NB4 (cell line): ENCODE measurements around the gene ABCB9.
A peak's percentile ranks its signal among the peaks of the same experiment; 100 is the strongest.
"Not testable (repeated sequence)": the region's sequence is repeated elsewhere in the genome, so short reads cannot be mapped to it uniquely, and the experiment has no call there.

Source experiments
- DNase-seq: peaks from one replicate; pipeline ENCODE4 v3.0.0; 2010; ENCODE audit warnings: low read depth
- H3K4me3 ChIP-seq: one replicate; pipeline ENCODE4 v1.5.1; 2011; ENCODE audit warnings: mild to moderate bottlenecking, low read depth, low read length, moderate library complexity
- CTCF ChIP-seq: IDR thresholded peaks from one replicate; pipeline ENCODE4 v1.5.1; 2012; ENCODE audit warnings: low read depth, low read length
- MYC ChIP-seq: IDR thresholded peaks from 2 replicates; pipeline ENCODE4 v1.6.1; 2011; ENCODE audit warnings: low read depth, low read length
- POLR2A ChIP-seq: IDR thresholded peaks from 2 replicates; pipeline ENCODE4 v1.6.1; 2011; ENCODE audit warnings: mild to moderate bottlenecking; ENCODE audit not compliant: insufficient read length; ENCODE audit errors: extremely low read depth
- TF ChIP-seq, protein P1 (sequence below): IDR thresholded peaks from 2 replicates; pipeline ENCODE4 v1.6.1; 2011; ENCODE audit warnings: low read depth, low read length

Gene ABCB9

DNA sequence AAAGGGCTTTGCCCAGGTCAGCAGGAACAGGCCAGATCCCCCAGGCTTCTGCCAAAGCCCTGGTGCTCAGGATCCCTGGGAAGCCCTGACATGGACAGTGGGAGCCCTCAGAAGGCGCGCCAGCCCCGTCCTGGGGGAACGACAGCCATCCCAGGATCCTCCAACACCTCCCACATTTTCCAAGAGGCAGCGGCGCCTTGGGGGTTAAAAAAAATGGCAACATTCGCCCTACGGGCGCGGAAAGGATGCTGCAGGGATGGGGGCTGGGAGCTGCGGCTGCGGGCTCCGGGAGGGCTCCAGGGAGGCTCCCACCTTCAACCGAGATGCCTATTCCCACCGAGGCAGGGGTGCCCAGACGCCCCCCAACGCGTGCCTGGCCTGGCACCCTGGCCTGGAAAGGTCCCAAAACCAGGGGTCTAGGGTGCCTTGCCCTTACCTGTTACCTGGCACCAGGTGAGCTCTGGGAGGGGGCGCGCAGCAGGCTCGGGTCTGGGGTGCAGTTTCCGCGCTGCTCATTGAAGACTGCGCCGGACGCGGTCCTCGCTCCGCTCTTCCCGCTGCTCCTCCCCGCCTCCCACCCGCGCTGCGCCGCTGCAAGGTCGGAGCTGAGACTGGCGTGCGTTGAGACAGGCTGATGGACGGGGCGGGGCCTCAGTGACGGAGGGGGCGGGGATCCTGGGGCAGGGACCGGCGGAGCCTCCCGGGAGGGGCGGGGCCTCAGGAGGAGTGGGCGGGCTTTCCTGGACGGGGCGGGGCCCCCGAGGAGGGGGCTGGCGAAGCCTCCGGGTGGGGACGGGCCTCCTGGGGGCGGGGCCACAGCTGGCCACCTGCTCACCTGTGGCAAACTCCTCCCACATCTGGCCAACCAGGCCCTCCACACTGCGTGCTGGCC, at the start of gene ABCB9:
ABCB9 (minus strand) TSS at position 613 of the 892 bp plus-strand sequence. CDS start 6,228 bp downstream, outside the sequence.
- peak; percentile 97 for DNase-seq
- H3K4me3 ChIP-seq, result peak within 1 kb of the TSS; percentile 42
- peak; percentile 20 for TF ChIP-seq POLR2A
- TF ChIP-seq, protein P1, sequence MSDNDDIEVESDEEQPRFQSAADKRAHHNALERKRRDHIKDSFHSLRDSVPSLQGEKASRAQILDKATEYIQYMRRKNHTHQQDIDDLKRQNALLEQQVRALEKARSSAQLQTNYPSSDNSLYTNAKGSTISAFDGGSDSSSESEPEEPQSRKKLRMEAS, result 0 out of 2 replicates have a peak, but pooled peaks have one; percentile 2
- no peak; the same call in 1 of the 2 replicates for TF ChIP-seq MYC
- no peak for TF ChIP-seq CTCF

DNA sequence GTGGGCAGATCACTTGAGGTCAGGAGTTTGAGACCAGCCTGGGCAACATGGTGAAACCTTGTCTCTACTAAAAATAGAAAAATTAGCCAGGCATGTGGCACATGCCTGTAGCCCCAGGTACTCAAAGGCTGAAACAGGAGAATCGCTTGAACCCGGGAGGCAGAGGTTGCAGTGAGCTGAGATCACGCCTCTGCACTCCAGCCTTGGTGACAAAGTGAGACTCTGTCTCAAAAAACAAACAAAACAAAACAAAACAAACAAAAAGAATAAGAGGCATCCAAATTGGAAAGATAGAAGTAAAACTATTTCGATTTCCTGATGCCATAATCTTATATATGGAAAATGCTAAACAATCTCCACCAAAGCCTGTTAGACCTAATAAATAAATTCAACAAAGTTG, 48.2 kb upstream of the ABCB9 start:
- not testable (repeated sequence) for DNase-seq, H3K4me3 ChIP-seq

DNA sequence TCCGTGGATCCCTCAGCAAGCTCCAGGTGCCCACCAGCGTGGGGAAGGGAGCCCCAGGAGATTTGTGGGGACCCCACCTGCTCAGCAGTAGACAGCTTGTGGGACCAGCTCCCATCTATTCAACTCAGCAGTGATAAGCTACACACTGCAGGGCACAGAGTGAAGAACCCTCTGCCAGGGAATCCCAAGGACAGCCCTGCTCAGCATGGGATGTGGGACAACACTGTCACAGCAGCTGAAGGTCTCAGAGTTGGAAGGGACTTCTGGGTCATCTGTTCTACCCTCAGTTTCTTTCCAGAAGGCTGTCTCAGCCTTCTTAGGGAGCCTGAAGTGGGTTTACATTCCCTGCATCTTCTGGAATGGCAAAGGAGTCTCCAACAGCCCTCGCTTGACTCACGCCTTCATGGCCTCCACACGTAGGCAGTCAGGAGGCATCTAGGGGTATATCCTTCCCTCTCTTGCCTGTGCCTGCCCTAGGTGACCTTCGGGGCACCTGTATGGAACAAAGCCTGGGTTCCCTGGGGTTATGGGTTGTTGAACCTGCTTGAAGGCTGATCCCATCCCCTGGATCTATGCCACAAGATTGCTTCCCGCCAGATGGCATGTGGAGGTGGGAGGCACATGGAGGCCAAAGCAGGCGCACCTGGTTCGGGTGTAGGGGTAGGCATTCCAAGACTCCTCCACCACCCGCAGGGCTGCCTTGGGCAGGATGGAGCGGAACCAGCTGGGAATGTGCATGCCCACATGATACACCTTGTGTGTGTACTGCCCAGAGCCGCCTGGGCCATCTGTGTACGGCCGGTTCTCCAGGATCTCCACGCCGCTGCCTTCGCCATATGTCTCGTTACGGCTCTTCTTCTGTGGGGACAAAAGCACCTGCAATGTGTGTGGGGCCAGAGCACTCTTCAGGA, 47.2 kb upstream of the ABCB9 start:
- TF ChIP-seq, protein P1, result no peak
- no peak for DNase-seq
- H3K4me3 ChIP-seq, result no peak overlapping the region

DNA sequence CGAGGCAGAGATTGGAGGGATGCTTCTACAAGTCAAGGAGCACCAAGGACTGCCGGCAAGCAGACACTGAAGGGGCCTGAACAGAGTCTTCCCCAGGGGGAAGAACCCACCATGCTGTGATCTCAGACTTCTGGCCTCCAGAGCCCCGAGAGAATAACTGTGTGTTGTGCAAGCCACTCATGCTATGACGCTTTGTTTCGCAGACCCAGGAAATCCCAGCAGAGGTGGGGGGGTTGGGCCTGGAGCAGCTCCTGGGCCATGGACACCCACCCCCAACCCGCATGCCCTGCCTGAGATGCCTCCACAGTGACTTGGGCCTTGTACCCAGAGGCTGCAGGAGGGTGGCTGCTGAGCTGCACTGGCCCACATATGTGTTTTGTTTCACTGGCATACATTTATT, 45.4 kb upstream of the ABCB9 start:
- DNase-seq, result peak; percentile 80
- H3K4me3 ChIP-seq, result no peak overlapping the region
- TF ChIP-seq CTCF (no peak), POLR2A (no peak), MYC (no peak)
- TF ChIP-seq, protein P1, result no peak

GRCh38 chr12:123010681-123011080, 44.4 kb upstream of the ABCB9 start:
- DNase-seq, result no peak
- TF ChIP-seq, protein P1, result no peak
- TF ChIP-seq CTCF, result no peak
- TF ChIP-seq MYC, result no peak
- TF ChIP-seq POLR2A, result no peak
- H3K4me3 ChIP-seq, result no peak overlapping the region

GRCh38 chr12:123010110-123010509, 43.8 kb upstream of the ABCB9 start:
- no peak overlapping the region for H3K4me3 ChIP-seq
- TF ChIP-seq MYC, result no peak
- TF ChIP-seq CTCF, result no peak
- TF ChIP-seq, protein P1, result no peak
- no peak for TF ChIP-seq POLR2A
- DNase-seq, result no peak
